HG02852 (cell line): ENCODE results near the gene PPM1H.
"Not testable (repeated sequence)": the region's sequence is repeated elsewhere in the genome, so short reads cannot be mapped to it uniquely, and the experiment has no call there.

Source experiments
- ATAC-seq: cut with Tn5 transposase; IDR thresholded peaks from one replicate; pipeline ENCODE4 v1.9.1; 2021; ENCODE audit warnings: mild to moderate bottlenecking, moderate library complexity; ENCODE audit not compliant: unreplicated experiment

Gene PPM1H

DNA sequence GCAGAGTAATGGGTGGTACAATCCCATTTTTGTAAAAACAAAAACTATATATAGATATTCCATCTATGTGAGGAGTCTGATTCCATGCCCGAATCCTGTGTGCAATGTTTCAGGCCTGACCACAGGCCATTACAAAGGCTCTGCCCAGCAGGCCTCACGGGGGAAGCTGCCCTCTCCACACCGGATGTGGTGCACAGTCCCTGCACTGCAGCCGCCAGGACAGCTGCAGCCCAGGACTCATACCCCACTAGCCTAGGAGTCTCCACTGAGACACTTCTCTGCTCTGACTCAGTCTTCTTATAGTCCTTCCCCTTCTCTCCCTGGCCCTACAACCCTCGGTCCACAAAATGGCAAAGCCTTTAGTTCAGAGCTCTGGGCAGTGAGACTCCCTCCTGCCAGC, 190.4 kb downstream of the PPM1H start:
- peak; percentile 40 for ATAC-seq

DNA sequence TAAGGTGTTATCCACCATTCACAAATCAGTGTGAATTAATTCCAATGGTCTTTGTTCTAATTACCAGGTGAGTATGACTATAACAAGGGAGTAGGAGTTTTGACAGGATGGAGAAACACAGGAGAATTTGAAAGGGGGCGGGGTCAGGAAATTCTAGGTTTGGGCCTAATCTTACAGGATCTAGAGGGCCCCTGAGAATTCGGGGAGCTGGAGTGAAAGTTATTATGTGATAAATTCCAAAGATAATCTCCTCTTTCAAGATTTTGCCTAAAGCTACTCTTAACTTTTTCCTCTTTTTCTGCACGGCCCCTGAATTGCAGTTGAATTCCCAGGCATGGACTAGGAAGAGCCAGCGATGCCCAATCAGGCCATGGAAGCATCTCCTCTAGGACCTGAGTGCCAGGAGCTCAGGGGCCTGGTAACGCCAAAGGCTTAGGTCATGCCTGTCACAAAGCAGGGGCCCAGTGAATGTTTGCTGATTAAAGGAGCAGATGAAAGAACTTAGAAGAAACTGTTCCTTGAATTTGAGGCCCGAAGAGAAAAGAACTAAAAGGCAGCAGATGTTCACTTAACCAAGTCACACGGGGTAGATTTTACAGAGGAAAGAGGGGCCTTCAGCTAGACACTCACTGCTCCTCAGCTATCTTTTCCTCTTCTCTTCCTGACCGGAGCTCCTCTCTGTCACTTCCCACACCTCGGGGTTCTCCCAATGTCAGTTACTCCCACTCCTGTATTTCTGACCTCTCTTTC, 195.5 kb downstream of the PPM1H start:
- no peak for ATAC-seq

DNA sequence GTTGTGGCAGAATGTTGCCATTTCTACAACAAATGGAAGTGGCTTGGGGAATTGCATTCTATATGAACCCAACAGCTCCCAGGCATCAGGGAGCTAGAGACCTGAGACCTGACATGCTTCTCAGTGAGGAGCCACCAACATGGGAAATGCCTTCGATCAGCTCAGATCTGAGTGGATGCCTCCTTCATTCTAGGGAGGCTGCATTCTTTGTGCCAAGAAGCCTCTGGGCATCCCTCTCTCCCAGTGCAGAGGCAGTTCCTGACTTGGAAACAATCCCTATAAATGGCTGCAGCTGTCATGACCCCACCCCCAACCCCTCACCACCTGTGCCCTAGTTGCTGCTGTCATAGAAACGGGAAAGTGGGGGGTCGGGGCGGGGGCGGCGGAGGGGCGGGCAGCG, 196.3 kb downstream of the PPM1H start:
- ATAC-seq = no peak

DNA sequence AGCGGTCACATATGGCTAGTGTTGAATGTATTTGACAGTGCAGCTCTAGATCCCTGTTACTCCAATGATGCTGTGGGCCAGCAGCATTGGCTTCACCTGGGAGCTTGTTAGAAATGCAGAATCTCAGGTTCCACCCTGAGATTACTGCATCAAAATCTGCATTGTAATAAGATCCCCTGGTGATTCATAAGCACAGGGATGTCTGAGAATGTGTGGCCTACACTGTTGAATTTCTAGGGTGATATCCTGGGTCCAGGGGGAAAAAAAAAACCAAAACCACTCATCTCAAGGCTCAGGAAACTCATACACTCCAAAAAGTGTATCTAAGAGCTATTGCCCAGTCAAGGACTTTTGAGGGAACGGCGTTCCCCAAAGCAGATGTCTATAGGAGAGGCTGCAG, 196.8 kb downstream of the PPM1H start:
- ATAC-seq = no peak

DNA sequence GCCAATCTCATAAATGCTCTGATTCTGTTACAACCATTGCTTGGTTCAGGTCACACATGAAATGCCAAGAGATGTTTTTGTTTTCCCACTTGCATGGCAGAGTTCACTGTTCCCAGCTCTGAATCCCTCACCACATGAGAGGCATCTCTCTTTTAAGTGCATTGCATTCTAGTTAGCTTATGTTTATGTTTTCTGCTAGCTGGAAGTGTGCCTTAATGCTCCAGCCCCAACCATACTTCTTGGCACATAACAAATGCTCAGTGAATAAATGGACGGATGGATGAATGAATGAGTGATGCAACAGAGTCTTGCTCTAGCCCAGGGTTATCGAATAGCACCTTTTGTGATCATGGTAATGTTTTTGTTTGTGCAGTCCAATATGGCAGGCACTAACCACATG, 197.3 kb downstream of the PPM1H start:
- no peak for ATAC-seq

DNA sequence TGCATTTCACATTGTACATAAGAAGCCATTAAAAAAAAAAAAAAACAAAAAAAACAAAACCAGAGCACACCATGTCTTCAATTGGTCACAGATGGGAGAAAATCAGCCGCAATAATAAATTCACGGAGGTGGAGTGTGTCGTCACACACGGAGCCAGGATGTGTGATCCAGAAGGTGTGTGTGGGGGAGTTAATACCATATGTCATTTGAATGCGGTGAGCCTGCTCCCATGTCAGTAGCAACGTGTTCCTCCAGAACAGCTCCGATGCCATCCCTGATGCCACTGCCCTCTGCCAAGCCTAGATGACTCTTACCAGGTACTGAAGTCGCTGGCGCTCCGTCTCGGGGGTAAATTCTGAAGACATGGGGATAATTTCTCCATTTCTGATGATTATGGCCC, 197.8 kb downstream of the PPM1H start:
- ATAC-seq = no peak

DNA sequence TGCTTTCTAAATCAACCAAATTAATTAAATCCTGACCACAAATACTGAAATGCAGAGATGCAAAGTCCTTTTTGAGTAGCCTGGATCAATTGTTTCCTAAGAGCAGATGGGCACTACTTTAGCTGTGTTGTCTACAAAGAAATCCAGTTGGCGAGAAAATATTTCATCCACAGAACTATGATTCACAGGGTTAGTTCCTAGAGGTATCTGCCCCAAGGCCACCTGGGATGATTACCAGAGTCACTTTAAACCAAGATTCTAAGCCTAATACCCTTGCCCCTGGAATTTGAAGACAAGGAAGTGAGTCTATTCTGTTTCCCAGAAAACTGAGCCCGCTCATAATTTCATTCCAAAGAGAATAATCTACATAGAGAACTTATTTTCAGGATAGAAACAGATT, 198.4 kb downstream of the PPM1H start:
- ATAC-seq = no peak

DNA sequence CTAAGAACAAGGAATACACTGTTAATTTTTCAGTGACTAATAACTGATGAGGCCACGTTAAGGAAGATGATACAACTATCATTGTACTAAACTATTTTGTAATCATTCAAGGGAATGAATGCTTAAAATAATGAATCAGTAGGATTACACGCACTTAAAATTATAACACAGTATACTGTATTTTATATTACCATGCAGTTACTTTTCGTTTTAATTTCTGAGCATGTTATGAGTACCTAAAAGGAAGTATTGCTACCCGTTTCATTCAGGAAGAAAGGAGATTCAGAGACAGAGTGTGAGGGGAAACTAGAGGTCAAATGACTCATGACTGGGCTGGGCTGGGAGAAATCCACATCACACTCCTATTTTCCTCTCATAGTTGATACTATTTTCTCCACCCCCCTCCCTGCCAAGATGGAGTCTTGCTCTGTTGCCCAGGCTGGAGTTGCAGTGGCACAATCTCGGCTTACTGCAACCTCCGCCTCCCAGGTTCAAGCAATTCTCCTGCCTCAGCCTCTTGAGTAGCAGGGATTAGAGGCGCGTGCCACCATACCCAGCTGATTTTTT, 202.0 kb downstream of the PPM1H start:
- ATAC-seq = peak; percentile 49

DNA sequence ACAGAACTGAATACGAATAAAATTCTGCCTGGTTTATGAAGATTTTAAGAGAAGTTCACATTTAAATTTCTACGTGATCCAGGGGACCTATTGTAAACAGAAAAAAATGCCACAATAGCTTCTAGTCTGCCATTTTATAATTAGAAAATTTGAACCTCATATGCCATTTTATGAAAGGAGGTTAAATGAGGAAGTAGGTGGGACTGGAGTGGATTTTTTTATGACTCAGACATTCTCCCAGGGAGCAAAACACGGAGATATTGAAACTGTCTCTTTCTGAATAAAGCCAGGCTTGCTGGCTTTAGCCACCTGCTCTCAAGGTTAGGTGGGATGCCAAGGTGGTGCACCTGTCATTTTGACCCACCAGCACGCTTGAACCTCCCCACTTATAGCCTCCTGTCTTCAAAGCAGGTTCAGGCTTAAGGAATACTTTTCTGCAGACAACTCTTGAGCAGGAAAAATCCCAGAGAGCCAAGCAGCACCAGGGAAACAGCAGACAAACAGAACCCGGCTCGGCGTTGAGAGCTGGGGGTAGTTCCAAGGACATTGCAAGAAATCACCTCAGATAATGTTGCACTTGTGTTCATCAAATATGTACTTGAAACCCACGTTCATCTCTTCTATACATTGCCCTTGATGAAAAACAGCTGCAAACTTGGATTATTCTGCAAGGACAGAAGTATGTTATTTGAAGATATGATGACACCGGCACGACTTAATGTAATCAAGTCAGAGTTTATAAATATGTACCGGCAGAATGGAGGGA, 203.7 kb downstream of the PPM1H start:
- no peak for ATAC-seq

DNA sequence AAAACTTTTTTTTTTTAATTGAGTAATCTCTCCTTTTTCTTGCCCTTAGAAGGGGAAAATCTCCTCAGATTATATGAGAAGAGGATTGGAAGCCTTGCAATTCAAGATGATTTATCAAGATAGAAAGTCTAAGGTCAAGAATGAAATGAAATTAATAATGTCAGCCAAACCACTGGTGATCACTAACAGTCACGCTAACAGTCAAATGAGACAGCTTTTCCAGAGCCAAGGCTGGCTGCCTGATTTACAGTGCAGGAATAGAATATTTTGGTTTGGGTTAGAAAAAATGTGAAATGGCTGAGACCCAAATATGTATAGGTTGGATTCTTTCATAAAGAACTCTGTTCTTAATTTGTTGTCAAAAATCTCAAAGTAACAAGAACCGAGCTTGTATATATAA, 204.3 kb downstream of the PPM1H start:
- no peak for ATAC-seq

DNA sequence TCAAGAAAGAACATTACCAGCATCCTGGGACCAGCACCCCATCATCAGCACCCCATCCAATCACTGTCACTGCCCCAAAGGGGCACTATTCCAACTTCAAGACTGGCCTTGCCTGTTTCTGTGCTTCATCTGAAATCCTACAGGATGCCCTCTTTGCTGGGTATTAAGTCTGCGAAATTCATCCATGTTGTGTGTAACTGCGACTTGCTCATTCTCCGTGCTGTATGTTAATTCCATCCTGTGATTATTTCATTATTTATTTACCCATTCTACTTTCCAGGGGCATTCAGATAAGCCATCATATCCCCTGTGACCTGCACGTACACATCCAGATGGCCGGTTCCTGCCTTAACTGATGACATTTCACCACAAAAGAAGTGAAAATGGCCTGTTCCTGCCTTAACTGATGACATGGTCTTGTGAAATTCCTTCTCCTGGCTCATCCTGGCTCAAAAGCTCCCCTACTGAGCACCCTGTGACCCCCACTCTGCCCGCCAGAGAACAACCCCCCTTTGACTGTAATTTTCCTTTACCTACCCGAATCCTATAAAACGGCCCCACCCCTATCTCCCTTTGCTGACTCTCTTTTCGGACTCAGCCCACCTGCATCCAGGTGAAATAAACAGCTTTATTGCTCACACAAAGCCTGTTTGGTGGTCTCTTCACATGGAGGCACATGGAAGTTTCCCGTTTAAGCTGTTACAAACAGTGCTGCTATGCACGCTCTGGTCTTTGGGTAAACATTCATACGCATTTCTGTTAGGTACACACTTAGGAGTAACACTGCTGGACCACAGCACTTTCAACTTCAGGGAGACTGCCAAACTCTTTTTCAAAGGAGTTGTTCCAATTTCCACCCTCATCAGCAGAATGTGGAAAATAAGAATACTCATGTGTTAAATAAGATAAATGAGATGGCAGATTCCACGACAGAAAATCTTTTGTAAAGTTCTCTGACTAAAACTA, 205.1 kb downstream of the PPM1H start:
- ATAC-seq = not testable (repeated sequence)

DNA sequence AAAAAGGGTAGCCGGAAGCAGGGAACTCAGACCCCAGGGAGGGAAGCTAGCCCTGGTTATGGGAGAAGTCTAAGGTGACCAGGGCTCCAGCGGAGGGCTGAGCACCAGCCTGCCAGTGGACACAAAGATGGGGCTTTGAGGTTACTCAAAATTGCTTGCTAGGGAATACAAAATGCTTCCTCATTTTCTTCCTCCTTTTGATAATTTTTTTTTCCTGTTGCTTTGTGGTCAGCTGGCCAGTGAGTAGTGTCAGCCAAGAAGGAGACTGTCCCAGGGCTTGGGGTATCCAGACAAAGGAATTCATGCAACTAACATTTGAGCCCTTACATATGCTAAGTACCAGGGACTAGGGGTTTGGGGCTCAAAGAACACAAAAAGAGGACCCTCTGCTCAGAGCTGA, 206.2 kb downstream of the PPM1H start:
- ATAC-seq = no peak

DNA sequence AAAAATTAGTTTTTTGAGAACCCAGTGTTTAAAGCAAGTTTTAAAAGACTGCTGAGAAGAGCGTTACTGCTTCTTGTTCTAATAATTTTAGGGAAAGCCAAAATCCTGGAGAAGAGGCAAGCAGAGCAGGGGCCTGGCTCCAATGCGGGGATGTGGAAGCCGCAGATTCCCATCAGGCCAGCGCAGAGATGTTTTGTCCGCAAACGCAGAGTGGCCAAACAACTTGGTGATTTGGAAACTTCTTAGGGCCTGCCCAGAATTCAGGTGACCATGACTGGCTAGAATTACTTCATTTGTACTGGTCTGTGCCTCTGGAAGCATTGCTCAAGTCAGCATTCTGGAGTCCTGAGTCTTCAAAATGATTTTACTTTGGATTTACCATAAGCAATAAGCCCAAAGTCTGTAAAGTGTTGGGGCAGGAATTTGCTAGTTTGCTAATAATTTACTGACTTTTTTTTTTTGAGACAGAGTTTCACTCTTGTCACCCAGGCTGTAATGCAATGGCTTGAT, 208.4 kb downstream of the PPM1H start:
- ATAC-seq = no peak

DNA sequence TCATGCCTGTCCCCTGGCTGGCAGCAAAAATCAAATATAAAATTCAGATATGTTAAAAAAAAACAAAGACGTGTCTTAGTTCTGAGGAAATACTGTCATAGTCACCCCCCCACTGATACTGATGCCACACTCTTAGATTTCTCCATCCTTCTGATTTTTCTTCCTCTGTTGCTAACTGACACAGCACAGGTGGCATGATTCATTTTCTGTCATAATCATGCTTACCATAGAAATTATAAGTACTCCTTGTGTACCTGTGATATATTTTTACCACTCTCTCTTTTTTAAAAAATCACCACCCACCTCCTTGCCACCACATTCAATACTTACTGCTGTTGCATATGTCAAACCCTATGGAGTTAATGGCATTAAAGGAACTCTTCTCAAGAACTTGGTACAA, 209.2 kb downstream of the PPM1H start:
- no peak for ATAC-seq

DNA sequence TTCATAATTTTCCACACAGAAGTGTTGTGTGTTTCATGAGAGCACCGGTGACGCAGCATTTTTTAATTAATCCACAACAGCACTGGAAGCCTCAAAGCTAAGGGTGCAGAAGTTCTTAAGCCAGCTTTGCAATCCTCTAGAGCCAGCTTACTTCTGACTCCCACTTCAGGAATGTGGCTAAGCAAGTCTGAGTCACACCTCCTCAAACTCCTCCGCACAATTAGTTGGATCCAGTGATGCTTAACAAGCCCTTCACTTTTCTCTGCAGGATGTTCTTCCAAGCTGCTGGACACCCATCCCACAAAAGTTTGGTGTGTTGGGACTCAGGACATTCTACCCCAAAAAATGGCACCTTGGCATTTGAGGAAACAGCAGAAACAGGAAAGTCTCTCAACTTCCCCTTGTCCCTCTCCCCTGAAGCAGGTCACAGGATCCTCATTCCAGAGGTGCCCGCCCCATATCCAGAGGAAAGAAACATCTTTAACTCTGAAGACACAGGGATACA, 210.0 kb downstream of the PPM1H start:
- ATAC-seq = no peak

DNA sequence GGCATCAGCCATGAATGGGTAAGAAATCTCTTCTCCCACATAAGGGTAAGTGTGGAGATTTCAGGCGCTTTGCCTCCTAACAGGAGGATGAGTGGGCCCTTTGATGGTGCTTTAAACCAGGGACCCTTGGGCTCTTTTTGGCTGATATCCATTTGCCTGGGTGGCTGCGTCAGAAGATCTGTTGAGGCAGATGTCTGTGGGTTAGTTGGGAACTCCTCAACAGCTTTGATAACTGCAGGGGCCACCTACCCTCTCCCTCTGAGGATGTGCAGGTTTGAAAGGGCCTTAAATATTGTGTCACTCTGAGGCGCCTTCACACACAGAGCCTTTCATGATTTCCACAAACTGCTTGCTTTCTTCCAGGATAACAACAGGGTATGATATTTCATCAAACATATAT, 210.7 kb downstream of the PPM1H start:
- ATAC-seq = no peak

DNA sequence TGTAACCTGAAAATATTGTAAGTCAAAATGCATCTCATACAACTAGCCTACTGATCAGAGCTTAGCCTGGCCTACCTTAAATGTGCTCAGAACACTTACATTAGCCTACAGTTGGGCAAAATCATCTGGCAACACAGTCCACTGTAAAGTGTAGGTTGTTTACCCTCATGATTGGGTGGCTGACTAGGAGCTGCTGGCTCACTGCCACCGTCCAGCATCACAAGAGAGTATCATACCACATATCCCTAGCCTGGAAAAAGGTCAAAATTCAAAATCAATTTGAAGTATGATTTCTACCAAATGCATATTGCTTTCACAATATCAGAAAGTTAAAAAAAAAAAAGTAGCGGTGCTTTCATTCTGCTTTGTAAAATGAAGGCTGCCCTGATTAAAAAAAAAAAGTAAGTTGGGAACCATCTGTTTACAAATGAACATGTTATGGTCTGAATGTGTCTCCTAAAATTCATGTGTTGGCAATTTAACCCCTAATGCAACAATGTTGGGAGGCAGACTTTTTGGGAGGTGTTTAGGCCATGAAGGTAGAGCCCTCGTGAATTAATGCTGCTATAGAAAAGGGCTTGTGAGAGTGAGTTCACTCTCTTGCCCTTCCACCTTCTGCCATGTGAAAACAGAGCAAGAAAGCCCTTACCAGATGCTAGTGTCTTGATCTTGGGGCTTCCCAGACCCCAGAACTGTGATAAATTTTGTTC, 211.8 kb downstream of the PPM1H start:
- ATAC-seq = no peak

DNA sequence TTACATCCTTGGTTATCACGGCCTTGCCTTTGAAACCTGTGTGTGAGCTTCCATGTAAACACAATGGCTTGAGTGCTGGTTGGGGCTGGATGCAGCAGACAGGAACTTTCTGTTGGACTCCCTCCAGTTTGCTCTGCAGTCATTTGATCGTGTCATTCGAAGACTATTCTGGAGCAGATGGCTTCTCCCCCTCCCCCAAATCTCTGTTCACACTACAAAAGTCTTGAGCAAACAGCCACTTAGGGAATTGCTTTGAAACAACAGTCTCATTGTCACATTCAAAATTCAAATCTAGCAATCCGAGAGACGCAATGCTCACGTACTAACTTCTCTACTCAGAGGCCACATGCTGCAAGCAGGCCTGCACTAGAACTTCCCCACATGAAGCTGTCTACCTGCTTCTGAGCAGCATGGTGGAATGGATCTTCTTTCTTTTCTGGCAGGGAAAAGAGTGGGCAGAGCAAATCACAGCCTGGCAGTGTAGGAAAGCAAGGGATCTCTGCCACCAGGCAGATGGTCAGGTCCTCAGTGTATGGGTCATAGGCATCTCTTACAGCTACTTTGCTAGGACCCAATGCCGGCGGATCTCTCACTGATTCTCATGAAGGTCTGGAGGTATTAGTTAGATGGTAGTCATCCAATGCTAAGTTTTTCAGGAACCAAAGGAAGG, 214.2 kb downstream of the PPM1H start:
- ATAC-seq = no peak

DNA sequence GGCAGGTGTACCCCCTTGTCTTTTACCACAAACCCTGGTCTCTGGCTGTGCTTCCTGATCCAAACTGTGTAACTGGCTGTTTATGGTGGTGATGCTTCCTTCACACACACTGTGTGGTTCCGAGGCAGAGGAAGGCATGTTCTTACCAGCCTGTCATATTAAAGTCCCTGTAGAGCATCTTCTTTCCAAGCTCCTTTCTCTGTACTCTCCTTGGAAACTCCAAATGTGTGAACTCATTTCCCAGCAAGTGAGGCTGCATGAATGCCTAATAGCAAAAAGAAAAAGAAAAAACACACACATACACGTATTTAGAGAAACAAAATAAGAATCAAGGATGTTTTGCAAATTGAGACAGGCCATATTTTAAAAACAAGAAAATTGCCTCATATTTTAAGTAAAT, 214.9 kb downstream of the PPM1H start:
- ATAC-seq = no peak
